ENCODE results near the gene ANKH.

ANKH gene

DNA sequence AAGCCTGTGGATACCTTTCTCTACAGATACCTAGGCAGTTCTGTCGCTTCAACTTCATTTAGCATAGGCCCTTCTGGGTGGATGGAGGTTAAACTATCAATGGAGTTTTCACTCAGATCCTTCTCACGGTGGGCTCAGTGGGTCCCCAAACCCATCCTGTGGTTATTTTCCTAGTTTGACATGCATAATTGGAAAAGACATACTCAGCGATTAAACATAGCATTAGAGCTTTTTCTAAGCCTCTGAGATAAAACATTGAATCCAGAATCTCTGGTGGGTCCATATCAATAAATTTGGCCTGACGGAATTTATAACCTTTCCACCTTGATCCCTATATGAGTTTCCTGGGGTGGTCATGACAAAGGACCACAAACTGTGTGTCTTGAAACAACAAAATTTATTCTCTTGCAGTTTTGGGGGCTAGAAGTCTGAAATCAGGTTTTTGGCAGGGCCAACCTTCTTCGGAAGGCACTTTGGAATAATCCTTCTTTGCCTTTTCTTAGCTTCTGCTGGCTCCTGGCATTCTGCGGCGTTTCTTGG lies 208.8 kb downstream of the ANKH start:
- Histone ChIP-seq H3K9ac (ENCODE audit: low read length) (no peak overlapping the region), H3K9me3 (ENCODE audit: low read length) (no peaks in the 10 kb centered on the region), H3K4me1 (ENCODE audit: insufficient read depth, low read length) (peaks cover 35% of the 10 kb centered on the region), H3K4me3 (ENCODE audit: low read depth in 1 of 2, low read length in 2 of 2) (no peak overlapping the region), H3K36me3 (ENCODE audit: insufficient read depth, low read length) (peaks cover 6% of the 10 kb centered on the region), H3K27me3 (ENCODE audit: control insufficient read depth in 1 of 2, insufficient read depth in 2 of 2, low read length in 2 of 2) (no peaks in the 10 kb centered on the region), H3K27ac (ENCODE audit: low read depth, low read length) (no peak overlapping the region)

DNA sequence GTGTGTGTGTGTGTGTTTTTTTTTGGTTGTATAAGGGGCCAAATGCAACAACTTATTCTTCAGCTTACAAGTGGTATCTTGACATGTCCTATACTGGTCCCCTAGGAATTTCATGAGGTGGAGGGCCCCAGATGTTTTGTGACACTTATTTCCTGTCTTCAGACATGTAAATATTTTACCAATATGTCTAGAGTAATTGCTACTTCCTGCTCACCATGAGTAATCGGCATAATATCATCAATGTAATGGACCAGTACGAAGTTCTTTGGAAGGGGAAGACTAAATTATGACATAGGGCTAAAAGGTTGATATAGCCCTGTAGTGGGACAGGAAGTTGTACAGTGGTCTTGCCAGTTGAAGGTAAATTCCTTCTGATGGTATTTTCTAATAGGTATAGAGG lies 210.7 kb downstream of the ANKH start:
- Histone ChIP-seq H3K9me3 (ENCODE audit: low read length) (no peaks in the 10 kb centered on the region), H3K36me3 (ENCODE audit: insufficient read depth, low read length) (peaks cover 6% of the 10 kb centered on the region), H3K9ac (ENCODE audit: low read length) (no peak overlapping the region), H3K27me3 (ENCODE audit: control insufficient read depth in 1 of 2, insufficient read depth in 2 of 2, low read length in 2 of 2) (no peaks in the 10 kb centered on the region), H3K4me1 (ENCODE audit: insufficient read depth, low read length) (peaks cover 16% of the 10 kb centered on the region), H3K4me3 (ENCODE audit: low read depth in 1 of 2, low read length in 2 of 2) (no peak overlapping the region), H3K27ac (ENCODE audit: low read depth, low read length) (no peak overlapping the region)

DNA sequence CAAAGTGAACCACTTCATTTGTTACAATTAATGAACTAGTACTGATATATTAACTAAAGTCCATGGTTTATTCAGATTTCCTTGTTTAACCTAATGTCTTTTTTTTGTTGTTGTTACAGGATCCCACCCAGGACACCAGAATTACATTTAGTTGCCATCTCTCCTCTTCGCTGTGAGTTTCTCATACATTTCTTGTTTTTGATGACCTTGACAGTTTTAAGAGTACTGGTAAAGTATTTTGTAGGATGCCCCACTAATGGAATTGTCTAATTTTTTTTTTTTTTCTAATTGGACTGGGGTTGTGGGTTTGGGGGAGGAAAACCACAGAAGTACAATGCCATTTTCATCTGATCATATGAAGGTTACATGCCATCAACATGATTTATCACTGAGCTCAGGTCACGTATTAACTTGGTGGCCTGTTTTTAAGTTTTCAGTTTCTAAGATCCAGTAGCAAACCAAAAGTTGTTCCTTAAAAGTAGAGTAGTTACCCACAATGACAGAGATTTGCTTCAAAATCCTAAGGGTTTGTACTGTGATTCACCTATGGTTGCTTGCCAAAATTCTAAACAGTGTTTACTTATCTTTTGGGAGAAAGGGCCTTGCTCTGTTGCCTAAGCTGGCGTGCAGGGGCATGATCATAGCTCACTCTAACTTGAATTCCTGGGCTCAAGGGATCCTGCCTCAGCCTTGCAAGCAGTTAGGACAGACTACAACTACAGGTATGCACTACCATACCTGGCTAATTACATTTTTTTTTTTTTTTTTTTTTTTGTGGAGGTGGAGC lies 211.6 kb downstream of the ANKH start:
- Histone ChIP-seq H3K36me3 (ENCODE audit: insufficient read depth, low read length) (peaks cover 6% of the 10 kb centered on the region), H3K9me3 (ENCODE audit: low read length) (no peaks in the 10 kb centered on the region), H3K4me3 (ENCODE audit: low read depth in 1 of 2, low read length in 2 of 2) (no peak overlapping the region), H3K27ac (ENCODE audit: low read depth, low read length) (no peak overlapping the region), H3K27me3 (ENCODE audit: control insufficient read depth in 1 of 2, insufficient read depth in 2 of 2, low read length in 2 of 2) (no peaks in the 10 kb centered on the region), H3K9ac (ENCODE audit: low read length) (no peak overlapping the region), H3K4me1 (ENCODE audit: insufficient read depth, low read length) (peaks cover 9% of the 10 kb centered on the region)

DNA sequence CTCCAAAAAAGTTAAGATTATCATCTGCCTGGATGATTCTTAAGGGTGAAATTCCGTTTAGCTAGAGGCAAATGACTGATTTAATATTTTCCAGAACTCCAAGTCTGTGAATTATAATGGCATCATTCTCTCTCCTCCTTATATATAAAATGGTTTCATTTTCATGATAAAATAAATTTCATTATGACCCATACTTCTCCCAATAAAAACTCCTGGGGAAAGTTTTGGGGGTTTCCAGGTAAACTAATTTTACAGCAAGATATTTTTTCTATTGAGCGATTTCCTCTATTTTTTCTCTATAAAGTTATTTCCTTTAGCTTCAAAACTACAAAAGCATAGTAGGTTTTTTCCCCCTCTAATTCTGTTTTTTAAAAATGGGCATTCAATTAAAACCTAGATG lies 214.7 kb downstream of the ANKH start:
- Histone ChIP-seq H3K4me1 (ENCODE audit: insufficient read depth, low read length) (no peaks in the 10 kb centered on the region), H3K36me3 (ENCODE audit: insufficient read depth, low read length) (peaks cover under 1% of the 10 kb centered on the region), H3K9ac (ENCODE audit: low read length) (no peak overlapping the region), H3K27ac (ENCODE audit: low read depth, low read length) (no peak overlapping the region), H3K4me3 (ENCODE audit: low read depth in 1 of 2, low read length in 2 of 2) (no peak overlapping the region), H3K9me3 (ENCODE audit: low read length) (no peaks in the 10 kb centered on the region), H3K27me3 (ENCODE audit: control insufficient read depth in 1 of 2, insufficient read depth in 2 of 2, low read length in 2 of 2) (no peaks in the 10 kb centered on the region)

DNA sequence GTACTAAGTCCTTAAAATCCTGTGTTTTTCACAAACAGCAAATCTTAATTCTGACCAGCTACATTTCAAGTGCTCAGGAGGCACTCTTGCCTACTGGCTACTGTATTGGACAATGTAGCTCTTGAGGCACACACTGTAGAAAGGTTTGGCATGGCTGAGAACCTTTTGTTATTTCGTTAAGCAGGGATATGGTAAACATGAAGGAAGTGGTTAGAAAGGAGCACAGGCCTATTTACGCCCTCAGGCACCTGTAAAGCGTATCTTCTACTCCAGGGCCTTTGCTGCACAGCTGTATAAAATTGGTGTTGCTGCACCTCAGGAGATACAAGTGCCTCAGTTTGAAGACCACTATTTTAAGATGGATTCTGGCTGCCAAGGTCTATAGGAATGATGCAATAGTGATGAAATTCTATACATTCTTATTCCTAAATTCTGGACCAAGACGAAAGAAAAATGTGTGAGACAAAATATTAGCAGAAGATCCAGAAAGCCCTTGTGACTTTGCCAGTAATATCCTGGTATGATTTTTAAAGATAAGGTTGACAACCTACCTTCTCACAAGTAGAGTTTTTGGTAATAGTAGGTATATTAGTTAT lies 216.3 kb downstream of the ANKH start:
- Histone ChIP-seq H3K4me3 (ENCODE audit: low read depth in 1 of 2, low read length in 2 of 2) (no peak overlapping the region), H3K36me3 (ENCODE audit: insufficient read depth, low read length) (no peaks in the 10 kb centered on the region), H3K27ac (ENCODE audit: low read depth, low read length) (no peak overlapping the region), H3K27me3 (ENCODE audit: control insufficient read depth in 1 of 2, insufficient read depth in 2 of 2, low read length in 2 of 2) (no peaks in the 10 kb centered on the region), H3K9ac (ENCODE audit: low read length) (no peak overlapping the region), H3K4me1 (ENCODE audit: insufficient read depth, low read length) (no peaks in the 10 kb centered on the region), H3K9me3 (ENCODE audit: low read length) (no peaks in the 10 kb centered on the region)
